Caco-2 (cell line): ENCODE data around the gene AASDH. TPM values are rescaled to one million over a fixed set of nuclear protein-coding genes. Genes with fewer than 3 reads are reported as not detected.
"Not testable (repeated sequence)": the region's sequence is repeated elsewhere in the genome, so short reads cannot be mapped to it uniquely, and the experiment has no call there.

ENCODE experiments used
- BruUV-seq: library from RNA; stranded (reverse); fragments of 400-500 nt; replicated peaks from 2 replicates; lab custom pipeline; 2021; lab: Mats Ljungman, UMichigan
- CTCF ChIA-PET: fragments of 300-600 bp; sonication (Branson Sonifier 250); formaldehyde crosslinking; loops from one replicate; lab custom pipeline; 2022; ENCODE audit warnings: antibody characterized with exemption; lab: Charles Lee
- POLR2A ChIA-PET: fragments of 300-600 bp; sonication (Branson Sonifier 250); formaldehyde crosslinking; loops from one replicate; lab custom pipeline; 2022; ENCODE audit warnings: antibody characterized with exemption; lab: Charles Lee
- DNase-seq, 2 experiments: peaks; one replicate each; pipeline versions ENCODE4 v3.0.0 to v3.0.0-alpha.2; 2020 to 2022
- H3K27me3 ChIP-seq: replicated peaks from 2 replicates; pipeline ENCODE4 v1.6.0; 2011; ENCODE audit warnings: low read length; ENCODE audit not compliant: control insufficient read depth, insufficient read depth
- H3K36me3 ChIP-seq: 2 replicates; pipeline ENCODE4 v1.5.1; 2011; ENCODE audit warnings: low read length; ENCODE audit not compliant: control insufficient read depth, insufficient read depth
- H3K4me1 ChIP-seq: fragments of 250-450 bp; sonication (Bioruptor Pico); 2 replicates; pipeline ENCODE4 v1.5.1; 2020; ENCODE audit warnings: mild to moderate bottlenecking
- H3K4me3 ChIP-seq: 2 replicates; pipeline ENCODE4 v1.5.1; 2011; ENCODE audit warnings: low read depth, mild to moderate bottlenecking, control low read depth, low read length
- H3K9me3 ChIP-seq: fragments of 250-450 bp; sonication (Bioruptor Pico); 2 replicates; pipeline ENCODE4 v1.5.1; 2020; ENCODE audit warnings: mild to moderate bottlenecking, moderate library complexity
- H3K27ac Mint-ChIP-seq: one replicate; pipeline ENCODE4 v1.8.0; 2022; ENCODE audit warnings: mixed read lengths; ENCODE audit not compliant: unreplicated experiment
- H3K27me3 Mint-ChIP-seq: one replicate; pipeline ENCODE4 v1.8.0; 2022; ENCODE audit warnings: mixed read lengths; ENCODE audit not compliant: insufficient read depth, unreplicated experiment
- H3K36me3 Mint-ChIP-seq: one replicate; pipeline ENCODE4 v1.8.0; 2022; ENCODE audit warnings: mild to moderate bottlenecking, mixed read lengths; ENCODE audit not compliant: insufficient read depth, unreplicated experiment
- H3K4me1 Mint-ChIP-seq: one replicate; pipeline ENCODE4 v1.8.0; 2022; ENCODE audit warnings: low read depth, mixed read lengths; ENCODE audit not compliant: unreplicated experiment
- H3K4me3 Mint-ChIP-seq: one replicate; pipeline ENCODE4 v1.8.0; 2022; ENCODE audit warnings: mild to moderate bottlenecking, moderate library complexity, mixed read lengths; ENCODE audit not compliant: unreplicated experiment
- H3K9me3 Mint-ChIP-seq: one replicate; pipeline ENCODE4 v1.8.0; 2022; ENCODE audit warnings: mixed read lengths; ENCODE audit not compliant: unreplicated experiment
- intact Hi-C: fragments of 100-400 bp; cut with micrococcal nuclease; formaldehyde crosslinking; loops from one replicate; pipeline ENCODE4 v1.10.0; 2022; ENCODE audit not compliant: unreplicated experiment
- total RNA-seq: library from RNA; stranded (reverse); gene quantifications from 2 replicates; pipeline ENCODE4 v1.2.3, GENCODE V29; 2022
- TF ChIP-seq, protein P1 (sequence below), 2 experiments: fragments of 200-600 bp in 1 of 2; IDR thresholded peaks; 1 replicate in 1 of 2; 2 replicates in 1 of 2; pipeline versions ENCODE4 v1.5.1 to v1.8.0; 2011 to 2022; ENCODE audit warnings: antibody characterized with exemption in 1 of 2, control low read depth in 1 of 2, inconsistent platforms in 1 of 2, low read depth in 1 of 2, low read length in 1 of 2, mild to moderate bottlenecking in 1 of 2, moderate library complexity in 1 of 2; ENCODE audit not compliant: insufficient read depth in 1 of 2, severe bottlenecking in 1 of 2, unreplicated experiment in 1 of 2

AASDH gene
- total RNA-seq, 1 experiment from 2014 or later: 12.8 TPM

DNA sequence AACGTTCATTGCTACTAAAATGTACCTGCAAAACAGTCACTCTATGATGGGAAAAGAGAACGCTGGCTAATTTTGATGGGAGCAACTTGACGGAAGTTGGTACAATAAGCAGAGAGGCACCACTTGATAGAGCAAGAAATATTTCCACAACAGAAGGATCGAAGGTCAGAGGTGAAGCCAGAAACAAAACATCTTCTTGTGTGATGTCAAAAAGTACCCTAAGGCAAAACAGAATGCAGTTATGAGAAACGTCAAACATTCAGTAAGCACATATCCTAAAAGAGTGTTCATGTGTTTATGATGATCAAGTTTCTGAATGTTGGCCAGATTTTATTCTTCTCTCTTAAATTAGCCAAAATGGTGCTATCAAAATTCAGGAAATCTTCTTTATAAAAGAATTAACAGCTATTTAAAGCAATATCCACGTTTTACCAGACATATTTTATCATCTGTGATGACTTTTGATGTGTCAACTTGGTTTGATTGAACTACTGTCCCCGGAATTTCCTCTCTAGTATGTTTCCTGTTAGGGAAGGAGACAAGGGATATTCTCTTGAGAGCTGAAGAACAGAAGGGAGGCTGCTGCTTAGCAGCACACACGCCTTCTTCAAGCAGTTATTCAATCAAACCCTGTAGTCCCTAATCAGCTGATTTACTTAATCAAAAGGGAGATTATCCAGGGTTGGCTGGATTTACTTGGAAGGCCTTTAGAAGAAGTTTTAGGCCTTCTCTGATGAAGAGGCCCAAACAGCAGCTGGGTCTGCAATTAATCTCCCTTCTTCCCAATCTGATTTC is 15.7 kb downstream of the AASDH start:
- no TSS peak for BruUV-seq
- Histone ChIP-seq H3K36me3 (no peaks in the 10 kb centered on the region), H3K4me1 (no peaks in the 10 kb centered on the region), H3K27me3 (no peaks in the 10 kb centered on the region), H3K9me3 (no peaks in the 10 kb centered on the region), H3K4me3 (no peak overlapping the region)
- ChIA-PET CTCF (no interaction called here), POLR2A (no interaction called here)
- TF ChIP-seq, protein P1, sequence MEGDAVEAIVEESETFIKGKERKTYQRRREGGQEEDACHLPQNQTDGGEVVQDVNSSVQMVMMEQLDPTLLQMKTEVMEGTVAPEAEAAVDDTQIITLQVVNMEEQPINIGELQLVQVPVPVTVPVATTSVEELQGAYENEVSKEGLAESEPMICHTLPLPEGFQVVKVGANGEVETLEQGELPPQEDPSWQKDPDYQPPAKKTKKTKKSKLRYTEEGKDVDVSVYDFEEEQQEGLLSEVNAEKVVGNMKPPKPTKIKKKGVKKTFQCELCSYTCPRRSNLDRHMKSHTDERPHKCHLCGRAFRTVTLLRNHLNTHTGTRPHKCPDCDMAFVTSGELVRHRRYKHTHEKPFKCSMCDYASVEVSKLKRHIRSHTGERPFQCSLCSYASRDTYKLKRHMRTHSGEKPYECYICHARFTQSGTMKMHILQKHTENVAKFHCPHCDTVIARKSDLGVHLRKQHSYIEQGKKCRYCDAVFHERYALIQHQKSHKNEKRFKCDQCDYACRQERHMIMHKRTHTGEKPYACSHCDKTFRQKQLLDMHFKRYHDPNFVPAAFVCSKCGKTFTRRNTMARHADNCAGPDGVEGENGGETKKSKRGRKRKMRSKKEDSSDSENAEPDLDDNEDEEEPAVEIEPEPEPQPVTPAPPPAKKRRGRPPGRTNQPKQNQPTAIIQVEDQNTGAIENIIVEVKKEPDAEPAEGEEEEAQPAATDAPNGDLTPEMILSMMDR (IDR thresholded peaks at IDR 0.05; ENCODE audit: insufficient read depth in 1 of 2, low read depth in 1 of 2, low read length in 1 of 2, severe bottlenecking in 1 of 2, unreplicated experiment in 1 of 2): no peak
- no peak for DNase-seq
- intact Hi-C loops: no loop called here
- no peak overlapping the region for H3K4me3 Mint-ChIP-seq
- H3K27ac Mint-ChIP-seq: no peak overlapping the region
- no peaks in the 10 kb centered on the region for H3K4me1 Mint-ChIP-seq
- H3K27me3 Mint-ChIP-seq: no peaks in the 10 kb centered on the region
- peaks cover 20% of the 10 kb centered on the region for H3K36me3 Mint-ChIP-seq
- no peaks in the 10 kb centered on the region for H3K9me3 Mint-ChIP-seq

DNA sequence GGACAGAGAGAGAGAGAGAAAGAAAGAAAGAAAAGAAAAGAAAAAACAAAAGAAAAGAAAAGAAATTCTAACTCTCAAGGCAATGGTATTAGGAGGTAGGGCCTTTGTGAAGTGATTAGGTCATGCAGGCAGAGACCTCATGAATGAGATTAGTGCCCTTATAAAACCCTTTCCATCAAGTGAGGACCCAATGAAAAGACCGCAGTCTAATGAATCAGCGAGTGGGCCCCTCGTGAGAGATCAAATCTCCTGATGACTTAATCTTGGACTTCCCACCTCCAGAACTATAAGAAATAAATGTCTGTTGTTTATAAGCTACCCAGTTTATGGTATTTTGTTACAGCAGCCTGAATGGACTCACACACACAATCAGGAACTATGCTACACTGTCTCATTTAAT is 16.9 kb downstream of the AASDH start:
- no peaks in the 10 kb centered on the region for H3K27me3 ChIP-seq
- Mint-ChIP-seq H3K4me1 (no peaks in the 10 kb centered on the region), H3K27ac (no peak overlapping the region), H3K9me3 (no peaks in the 10 kb centered on the region), H3K36me3 (peaks cover 9% of the 10 kb centered on the region), H3K27me3 (no peaks in the 10 kb centered on the region), H3K4me3 (no peak overlapping the region)
- CTCF ChIA-PET: no interaction called here
- POLR2A ChIA-PET: no interaction called here
- intact Hi-C loops: no loop called here
- no TSS peak for BruUV-seq
- H3K9me3 ChIP-seq: no peaks in the 10 kb centered on the region
- no peaks in the 10 kb centered on the region for H3K36me3 ChIP-seq
- TF ChIP-seq, protein P1 (IDR thresholded peaks at IDR 0.05; ENCODE audit: insufficient read depth in 1 of 2, low read depth in 1 of 2, low read length in 1 of 2, severe bottlenecking in 1 of 2, unreplicated experiment in 1 of 2): no peak
- H3K4me1 ChIP-seq: no peaks in the 10 kb centered on the region
- H3K4me3 ChIP-seq: no peak overlapping the region
- DNase-seq: no peak

DNA sequence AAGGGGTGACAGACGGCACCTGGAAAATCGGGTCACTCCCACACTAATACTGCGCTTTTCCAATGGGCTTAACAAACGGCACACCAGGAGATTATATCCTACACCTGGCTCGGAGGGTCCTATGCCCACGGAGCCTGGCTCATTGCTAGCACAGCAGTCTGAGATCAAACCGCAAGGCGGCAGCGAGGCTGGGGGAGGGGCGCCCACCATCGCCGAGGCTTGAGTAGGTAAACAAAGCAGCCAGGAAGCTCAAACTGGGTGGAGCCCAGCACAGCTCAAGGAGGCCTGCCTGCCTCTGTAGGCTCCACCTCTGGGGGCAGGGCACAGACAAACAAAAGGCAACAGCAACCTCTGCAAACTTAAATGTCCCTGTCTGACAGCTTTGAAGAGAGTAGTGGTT is 24.3 kb downstream of the AASDH start:
- intact Hi-C loops, H3K27me3 ChIP-seq, H3K36me3 Mint-ChIP-seq, H3K4me3 Mint-ChIP-seq, H3K27ac Mint-ChIP-seq, H3K27me3 Mint-ChIP-seq, POLR2A ChIA-PET, H3K4me3 ChIP-seq, H3K36me3 ChIP-seq, CTCF ChIA-PET, DNase-seq, BruUV-seq, H3K9me3 Mint-ChIP-seq, H3K9me3 ChIP-seq, H3K4me1 ChIP-seq, H3K4me1 Mint-ChIP-seq: not testable (repeated sequence)
